Hepatocyte (in vitro differentiated cells): ENCODE results near the gene C11orf65.

Experiments used
- CTCF ChIP-seq: fragments of 200-600 bp; sonication (generic); IDR thresholded peaks from 2 replicates; pipeline ENCODE4 v1.5.1; 2016; ENCODE audit warnings: antibody characterized with exemption, mild to moderate bottlenecking; ENCODE audit not compliant: poor library complexity
- EZH2 ChIP-seq: fragments of 200-600 bp; sonication (generic); IDR thresholded peaks from 2 replicates; pipeline ENCODE4 v1.6.1; 2016; ENCODE audit warnings: antibody characterized with exemption, mild to moderate bottlenecking, borderline replicate concordance

GRCh38 chr11:108369064-108369463, 98.3 kb downstream of the C11orf65 start:
- TF ChIP-seq CTCF (no peak), EZH2 (no peak)
